Fibroblast of lung (primary cell): Measurements from ENCODE around the gene TMPRSS9.

Source experiments
- CTCF ChIP-seq, 2 donors: IDR thresholded peaks in 1 of 2; conservative IDR thresholded peaks in 1 of 2; 1 replicate in 1 of 2; 2 replicates in 1 of 2; pipeline ENCODE4 v1.5.1; 2011 to 2012; ENCODE audit warnings: low read length in 2 of 2, control low read depth in 1 of 2, inconsistent platforms in 1 of 2, low read depth in 1 of 2, mild to moderate bottlenecking in 1 of 2
- EZH2 ChIP-seq: IDR thresholded peaks from 2 replicates; pipeline ENCODE4 v1.5.1; 2012; ENCODE audit warnings: low read length, control low read depth, mild to moderate bottlenecking; ENCODE audit errors: missing control alignments

GRCh38 chr19:2344381-2344870, 15.6 kb upstream of the TMPRSS9 start:
- no peak for TF ChIP-seq CTCF (conservative IDR thresholded peaks at IDR 0.05 in 1 of 2, IDR thresholded peaks at IDR 0.05 in 1 of 2; ENCODE audit: low read depth in 1 of 2, low read length in 2 of 2)
- no peak for TF ChIP-seq EZH2
